KMS-11 (cell line): ENCODE measurements around the gene SPATA24.
A peak's percentile ranks its signal among the peaks of the same experiment; 100 is the strongest.

Experiments used
- H2AFZ ChIP-seq: fragments of 200-600 bp; sonication (generic); 2 replicates; pipeline ENCODE4 v1.6.1; 2016; ENCODE audit warnings: antibody characterized with exemption, mixed run types, low read depth
- H3K27ac ChIP-seq: fragments of 200-600 bp; sonication (generic); 2 replicates; pipeline ENCODE4 v1.6.1; 2016; ENCODE audit warnings: mild to moderate bottlenecking, mixed run types
- H3K27me3 ChIP-seq: fragments of 200-600 bp; sonication (generic); 2 replicates; pipeline ENCODE4 v1.6.1; 2017; ENCODE audit warnings: mild to moderate bottlenecking, low read depth, mixed run types, moderate library complexity; ENCODE audit not compliant: insufficient read depth
- H3K36me3 ChIP-seq: fragments of 200-600 bp; sonication (generic); 2 replicates; pipeline ENCODE4 v1.6.1; 2017; ENCODE audit warnings: mild to moderate bottlenecking, mixed run types; ENCODE audit not compliant: insufficient read depth
- H3K4me1 ChIP-seq: fragments of 200-600 bp; sonication (generic); 2 replicates; pipeline ENCODE4 v1.6.1; 2016; ENCODE audit warnings: mild to moderate bottlenecking, low read depth, mixed run types; ENCODE audit not compliant: poor library complexity, severe bottlenecking
- H3K4me2 ChIP-seq: fragments of 200-600 bp; sonication (generic); 2 replicates; pipeline ENCODE4 v1.7.0; 2016; ENCODE audit warnings: mild to moderate bottlenecking, mixed run types
- H3K4me3 ChIP-seq: fragments of 200-600 bp; sonication (generic); IDR thresholded peaks from 2 replicates; pipeline ENCODE4 v1.6.1; 2017; ENCODE audit warnings: low read depth, low read length, mixed read lengths; ENCODE audit not compliant: insufficient read depth
- H3K79me2 ChIP-seq: fragments of 200-600 bp; sonication (generic); 2 replicates; pipeline ENCODE4 v1.6.1; 2016; ENCODE audit warnings: low read depth, mixed run types; ENCODE audit not compliant: insufficient read depth
- H3K9ac ChIP-seq: fragments of 200-600 bp; sonication (generic); 2 replicates; pipeline ENCODE4 v1.6.1; 2016; ENCODE audit warnings: mild to moderate bottlenecking, mixed run types
- H4K20me1 ChIP-seq: fragments of 200-600 bp; sonication (generic); 2 replicates; pipeline ENCODE4 v1.6.1; 2016; ENCODE audit warnings: mild to moderate bottlenecking, mixed run types; ENCODE audit not compliant: insufficient read depth
- TF ChIP-seq, protein P1 (sequence below): fragments of 200-600 bp; sonication (generic); conservative IDR thresholded peaks from 2 replicates; pipeline ENCODE4 v1.6.1; 2017; ENCODE audit warnings: low read depth, mild to moderate bottlenecking, antibody characterized with exemption, low read length, moderate library complexity, mixed read lengths

The SPATA24 gene, protein sequence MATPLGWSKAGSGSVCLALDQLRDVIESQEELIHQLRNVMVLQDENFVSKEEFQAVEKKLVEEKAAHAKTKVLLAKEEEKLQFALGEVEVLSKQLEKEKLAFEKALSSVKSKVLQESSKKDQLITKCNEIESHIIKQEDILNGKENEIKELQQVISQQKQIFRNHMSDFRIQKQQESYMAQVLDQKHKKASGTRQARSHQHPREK

DNA sequence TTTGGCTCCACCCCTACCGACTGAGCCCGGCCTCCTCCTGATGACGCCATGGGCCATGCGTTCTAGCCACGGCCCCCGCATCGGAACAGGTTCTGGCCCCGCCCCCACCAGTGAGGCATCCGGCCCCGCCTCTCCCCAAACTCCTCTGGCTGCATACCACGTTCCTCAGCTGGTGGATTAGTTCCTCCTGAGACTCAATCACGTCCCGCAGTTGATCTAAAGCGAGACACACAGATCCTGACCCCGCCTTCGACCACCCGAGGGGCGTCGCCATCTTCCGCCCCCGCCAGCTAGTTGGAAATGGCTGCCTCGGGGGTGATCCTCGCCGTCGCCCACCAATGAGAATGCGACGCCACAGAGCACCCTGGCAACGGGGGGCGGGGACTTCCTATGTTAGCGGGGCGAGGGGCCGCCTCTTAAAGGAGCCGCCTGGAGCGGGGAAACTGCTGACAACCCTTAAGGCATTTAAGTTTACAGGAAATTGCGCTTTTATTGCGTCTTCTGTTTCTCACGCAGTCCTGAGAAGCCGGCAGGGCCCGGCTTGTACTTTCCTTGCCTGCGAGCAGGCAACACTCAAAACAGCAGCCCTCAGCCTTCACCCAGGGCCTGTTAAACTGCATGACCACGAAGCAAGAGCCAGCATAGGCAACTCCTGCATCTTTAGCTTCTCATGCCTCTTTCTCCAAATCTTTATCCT lies at the start of gene SPATA24:
SPATA24 (minus strand) TSS at position 303 of the 697 bp plus-strand sequence; CDS start at position 274, 29 bp downstream.
- TF ChIP-seq, protein P1, sequence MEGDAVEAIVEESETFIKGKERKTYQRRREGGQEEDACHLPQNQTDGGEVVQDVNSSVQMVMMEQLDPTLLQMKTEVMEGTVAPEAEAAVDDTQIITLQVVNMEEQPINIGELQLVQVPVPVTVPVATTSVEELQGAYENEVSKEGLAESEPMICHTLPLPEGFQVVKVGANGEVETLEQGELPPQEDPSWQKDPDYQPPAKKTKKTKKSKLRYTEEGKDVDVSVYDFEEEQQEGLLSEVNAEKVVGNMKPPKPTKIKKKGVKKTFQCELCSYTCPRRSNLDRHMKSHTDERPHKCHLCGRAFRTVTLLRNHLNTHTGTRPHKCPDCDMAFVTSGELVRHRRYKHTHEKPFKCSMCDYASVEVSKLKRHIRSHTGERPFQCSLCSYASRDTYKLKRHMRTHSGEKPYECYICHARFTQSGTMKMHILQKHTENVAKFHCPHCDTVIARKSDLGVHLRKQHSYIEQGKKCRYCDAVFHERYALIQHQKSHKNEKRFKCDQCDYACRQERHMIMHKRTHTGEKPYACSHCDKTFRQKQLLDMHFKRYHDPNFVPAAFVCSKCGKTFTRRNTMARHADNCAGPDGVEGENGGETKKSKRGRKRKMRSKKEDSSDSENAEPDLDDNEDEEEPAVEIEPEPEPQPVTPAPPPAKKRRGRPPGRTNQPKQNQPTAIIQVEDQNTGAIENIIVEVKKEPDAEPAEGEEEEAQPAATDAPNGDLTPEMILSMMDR: no peak
- peaks cover 24% of the 10 kb centered on the region for H3K4me1 ChIP-seq
- no peaks in the 10 kb centered on the region for H3K27me3 ChIP-seq
- no peaks in the 10 kb centered on the region for H3K36me3 ChIP-seq
- H3K4me2 ChIP-seq: peak within 1 kb of the TSS; percentile 73
- H3K79me2 ChIP-seq: no peaks in the 10 kb centered on the region
- H4K20me1 ChIP-seq: no peaks in the 10 kb centered on the region
- peak within 1 kb of the TSS; percentile 56 for H3K9ac ChIP-seq
- H3K4me3 ChIP-seq: no peak within 1 kb of the TSS
- H3K27ac ChIP-seq: peak within 1 kb of the TSS; percentile 75
- peak within 1 kb of the TSS; percentile 77 for H2AFZ ChIP-seq

GRCh38 chr5:139451878-139452660 lies 48.2 kb upstream of the SPATA24 start:
- no peak overlapping the region for H3K4me3 ChIP-seq
- H3K4me1 ChIP-seq: peaks cover 6% of the 10 kb centered on the region
- H3K27me3 ChIP-seq: peaks cover under 1% of the 10 kb centered on the region; the same call in 1 of the 2 replicates
- H3K27ac ChIP-seq: no peak overlapping the region
- H3K36me3 ChIP-seq: no peaks in the 10 kb centered on the region
- no peaks in the 10 kb centered on the region for H4K20me1 ChIP-seq
- no peaks in the 10 kb centered on the region for H3K79me2 ChIP-seq
- TF ChIP-seq, protein P1: no peak
- no peak overlapping the region for H3K9ac ChIP-seq
- H3K4me2 ChIP-seq: no peak overlapping the region
- H2AFZ ChIP-seq: no peak overlapping the region

- H3K4me1 ChIP-seq: no peaks in the 10 kb centered on the region
- no peaks in the 10 kb centered on the region for H3K36me3 ChIP-seq
- H2AFZ ChIP-seq: no peak overlapping the region
- no peak overlapping the region for H3K9ac ChIP-seq
- no peak overlapping the region for H3K4me3 ChIP-seq
- H3K27me3 ChIP-seq: peaks cover 3% of the 10 kb centered on the region; the same call in 1 of the 2 replicates
- no peak overlapping the region for H3K27ac ChIP-seq
- H3K79me2 ChIP-seq: no peaks in the 10 kb centered on the region
- H4K20me1 ChIP-seq: no peaks in the 10 kb centered on the region
- TF ChIP-seq, protein P1: no peak
- H3K4me2 ChIP-seq: no peak overlapping the region
Measured at GRCh38 chr5:139451176-139451575, 47.3 kb upstream of the SPATA24 start.

- Histone ChIP-seq H3K27ac (no peak overlapping the region), H3K4me1 (no peaks in the 10 kb centered on the region), H2AFZ (no peak overlapping the region), H3K27me3 (0 out of 2 replicates have a peak, but pooled peaks cover 3% of the 10 kb centered on the region), H4K20me1 (no peaks in the 10 kb centered on the region), H3K79me2 (no peaks in the 10 kb centered on the region), H3K9ac (no peak overlapping the region), H3K4me3 (no peak overlapping the region), H3K36me3 (no peaks in the 10 kb centered on the region), H3K4me2 (no peak overlapping the region)
- TF ChIP-seq, protein P1: no peak
Measured at GRCh38 chr5:139446956-139447779, 43.3 kb upstream of the SPATA24 start.
